K562 (cell line): Measurements from ENCODE around the gene CENPX. TPM values are rescaled to one million over a fixed set of nuclear protein-coding genes. Genes with fewer than 3 reads are reported as not detected.

ENCODE experiments used
- ARHGAP35 ChIP-seq: fragments of 450-650 bp; IDR thresholded peaks from 2 replicates; pipeline ENCODE4 v1.6.1; 2018; ENCODE audit not compliant: partially characterized antibody
- ATF4 ChIP-seq: fragments of 450-650 bp; formaldehyde crosslinking; IDR thresholded peaks from 2 replicates; pipeline ENCODE4 v1.4.0; 2022; ENCODE audit warnings: mild to moderate bottlenecking, moderate library complexity
- ATF6 ChIP-seq: sonication (generic); formaldehyde crosslinking; IDR thresholded peaks from 2 replicates; pipeline ENCODE4 v1.4.0; 2020; ENCODE audit warnings: mild to moderate bottlenecking, missing genetic modification reagents
- BRD9 ChIP-seq: fragments of 450-650 bp; IDR thresholded peaks from 2 replicates; pipeline ENCODE4 v1.6.1; 2018; ENCODE audit warnings: low read depth; ENCODE audit not compliant: partially characterized antibody
- CBFB ChIP-seq: sonication (generic); formaldehyde crosslinking; IDR thresholded peaks from 2 replicates; pipeline ENCODE4 v1.4.0; 2020; ENCODE audit warnings: mild to moderate bottlenecking, missing genetic modification reagents
- CCNT2 ChIP-seq: IDR thresholded peaks from 2 replicates; pipeline ENCODE4 v1.6.1; 2011; ENCODE audit warnings: borderline replicate concordance, low read depth, mild to moderate bottlenecking, moderate library complexity, mixed read lengths, low read length; ENCODE audit not compliant: insufficient read length; ENCODE audit errors: extremely low read depth
- ELK1 ChIP-seq: sonication (generic); formaldehyde crosslinking; IDR thresholded peaks from 2 replicates; pipeline ENCODE4 v1.8.1; 2022; ENCODE audit warnings: missing genetic modification reagents
- LEF1 ChIP-seq: fragments of 450-650 bp; IDR thresholded peaks from 2 replicates; pipeline ENCODE4 v1.6.1; 2016; ENCODE audit warnings: mild to moderate bottlenecking
- MCM2 ChIP-seq: fragments of 450-650 bp; IDR thresholded peaks from 2 replicates; pipeline ENCODE4 v1.6.1; 2017; ENCODE audit warnings: low read depth, mild to moderate bottlenecking
- MCM5 ChIP-seq: fragments of 450-650 bp; IDR thresholded peaks from 2 replicates; pipeline ENCODE4 v1.6.1; 2016; ENCODE audit warnings: low read depth
- MITF ChIP-seq: IDR thresholded peaks from 2 replicates; pipeline ENCODE4 v1.6.1; 2014; ENCODE audit warnings: antibody characterized with exemption
- MTF1 ChIP-seq: fragments of 250-450 bp; sonication (Bioruptor Pico); IDR thresholded peaks from 2 replicates; pipeline ENCODE4 v1.9.0; 2021; ENCODE audit warnings: moderate library complexity, mild to moderate bottlenecking, inconsistent platforms, borderline replicate concordance
- NFXL1 ChIP-seq: fragments of 450-650 bp; formaldehyde crosslinking; IDR thresholded peaks from 2 replicates; pipeline ENCODE4 v1.4.0; 2021; ENCODE audit warnings: mild to moderate bottlenecking
- SMARCA5 ChIP-seq: fragments of 450-650 bp; IDR thresholded peaks from 2 replicates; pipeline ENCODE4 v1.6.1; 2016
- STAT6 ChIP-seq: sonication (generic); formaldehyde crosslinking; IDR thresholded peaks from 2 replicates; pipeline ENCODE4 v1.8.1; 2023; ENCODE audit warnings: mild to moderate bottlenecking, missing genetic modification reagents
- TFE3 ChIP-seq: fragments of 450-650 bp; formaldehyde crosslinking; IDR thresholded peaks from 2 replicates; pipeline ENCODE4 v1.4.0; 2020; ENCODE audit warnings: mild to moderate bottlenecking, mixed read lengths
- ZFP1 ChIP-seq: fragments of 450-650 bp; formaldehyde crosslinking; IDR thresholded peaks from 2 replicates; pipeline ENCODE4 v1.4.0; 2020; ENCODE audit warnings: mild to moderate bottlenecking, mixed read lengths
- ZNF23 ChIP-seq: fragments of 250-450 bp; sonication (Bioruptor Pico); IDR thresholded peaks from 2 replicates; pipeline ENCODE4 v1.4.0; 2020; ENCODE audit warnings: mild to moderate bottlenecking
- ZNF436 ChIP-seq: fragments of 250-450, 450-650 bp; sonication (Bioruptor Pico); formaldehyde crosslinking; IDR thresholded peaks from 2 replicates; pipeline ENCODE4 v1.7.0; 2020; ENCODE audit warnings: mild to moderate bottlenecking
- polyA plus RNA-seq, 8 experiments: library from polyadenylated mRNA; depleted of rRNA in 4 of 8; stranded (reverse) in 5 of 8; unstranded in 3 of 8; fragments of >200 nt; fragmentation: Nextera tagmentation in 2 of 8; fragmentation: Illumina TruSeq in 1 of 8; extraction: Ambion mirVana in 2 of 8; extraction: Trizol in 1 of 8; gene quantifications; 2 replicates each; pipeline versions ENCODE4 v1.2.1 to v1.2.3, GENCODE V29; 2011 to 2014; ENCODE audit warnings: inconsistent platforms in 1 of 8, missing spikeins in 1 of 8
- total RNA-seq, 7 experiments: library from RNA; depleted of rRNA in 6 of 7; stranded (reverse); fragments of >200 nt in 6 of 7; fragmentation: Illumina TruSeq in 2 of 7; extraction: Trizol in 2 of 7; gene quantifications; 2 replicates each; pipeline versions ENCODE4 v1.2.1 to v1.2.3, GENCODE V29; 2011 to 2021; ENCODE audit warnings: low replicate concordance in 1 of 7

CENPX gene
- total and polyA plus RNA-seq, 9 of the 15 experiments (the other 6 are each of a cell fraction or from before 2014, with no cell fraction given): 32.7 to 352 (median 127) TPM

GRCh38 chr17:82022310-82022980 lies at the start of gene CENPX (continued):
- TF ChIP-seq MCM5: no peak
- TF ChIP-seq ATF4 (CRISPR knock-in tag): no peak
- TF ChIP-seq ELK1 (CRISPR knock-in tag): no peak
- TF ChIP-seq CBFB (CRISPR knock-in tag): no peak
- TF ChIP-seq TFE3 (CRISPR knock-in tag): no peak
- TF ChIP-seq LEF1: no peak
- TF ChIP-seq SMARCA5: no peak
- TF ChIP-seq MITF: no peak
- TF ChIP-seq MTF1 (CRISPR knock-in tag): no peak
- no peak for TF ChIP-seq ZNF23 (CRISPR knock-in tag)
- no peak for TF ChIP-seq ARHGAP35
- TF ChIP-seq ATF6 (CRISPR knock-in tag): no peak
- TF ChIP-seq ZFP1: no peak
- no peak for TF ChIP-seq NFXL1 (CRISPR knock-in tag)
- no peak for TF ChIP-seq BRD9
- TF ChIP-seq MCM2: no peak
- TF ChIP-seq STAT6: no peak
- TF ChIP-seq CCNT2: no peak
- TF ChIP-seq ZNF436 (CRISPR knock-in tag): no peak
